Measurements from ENCODE around the gene CALML5.

The CALML5 gene

GRCh38 chr10:5500910-5501309 lies 1.5 kb upstream of the CALML5 start:
- DNase-seq (ENCODE audit: low read depth): no peak

GRCh38 chr10:5500162-5500670 lies 846 bp upstream of the CALML5 start:
- no peak for DNase-seq (ENCODE audit: low read depth)

GRCh38 chr10:5498791-5499492 lies 428 bp downstream of the CALML5 start:
- no peak for DNase-seq (ENCODE audit: low read depth)

GRCh38 chr10:5497948-5498730 lies 1.2 kb downstream of the CALML5 start:
- DNase-seq (ENCODE audit: low read depth): no peak

- no peak for DNase-seq (ENCODE audit: low read depth)
These were observed 2.1 kb downstream of the CALML5 start for GRCh38 chr10:5497289-5497688.

GRCh38 chr10:5496261-5497250 lies 2.8 kb downstream of the CALML5 start:
- DNase-seq (ENCODE audit: low read depth): no peak

GRCh38 chr10:5494611-5495010 lies 4.8 kb downstream of the CALML5 start:
- no peak for DNase-seq (ENCODE audit: low read depth)

- DNase-seq (ENCODE audit: low read depth): no peak
These were observed 5.7 kb downstream of the CALML5 start for GRCh38 chr10:5493691-5494090.

- DNase-seq (ENCODE audit: low read depth): no peak
These were observed 6.3 kb downstream of the CALML5 start for GRCh38 chr10:5492929-5493576.

- DNase-seq (ENCODE audit: low read depth): no peak
These were observed 7.0 kb downstream of the CALML5 start for GRCh38 chr10:5492322-5492855.

- DNase-seq (ENCODE audit: low read depth): no peak
These were observed 7.9 kb downstream of the CALML5 start for GRCh38 chr10:5491477-5491876.

- no peak for DNase-seq (ENCODE audit: low read depth)
These were observed 8.5 kb downstream of the CALML5 start for GRCh38 chr10:5490698-5491464.

- DNase-seq (ENCODE audit: low read depth): no peak
These were observed 9.3 kb downstream of the CALML5 start for GRCh38 chr10:5490032-5490431.

GRCh38 chr10:5488272-5489161 lies 10.9 kb downstream of the CALML5 start:
- DNase-seq (ENCODE audit: low read depth): no peak

GRCh38 chr10:5486853-5487235 lies 12.5 kb downstream of the CALML5 start:
- DNase-seq (ENCODE audit: low read depth): no peak

GRCh38 chr10:5485948-5486852 lies 13.2 kb downstream of the CALML5 start:
- DNase-seq (ENCODE audit: low read depth): no peak

GRCh38 chr10:5485290-5485689 lies 14.1 kb downstream of the CALML5 start:
- DNase-seq (ENCODE audit: low read depth): no peak

GRCh38 chr10:5484205-5484604 lies 15.2 kb downstream of the CALML5 start:
- no peak for DNase-seq (ENCODE audit: low read depth)
